ENCODE measurements around the gene TRIP13. TPM values are rescaled to one million over a fixed set of nuclear protein-coding genes. Genes with fewer than 3 reads are reported as not detected.

Gene TRIP13
- total RNA-seq, 1 experiment from 2014 or later, result 42.6 TPM

DNA sequence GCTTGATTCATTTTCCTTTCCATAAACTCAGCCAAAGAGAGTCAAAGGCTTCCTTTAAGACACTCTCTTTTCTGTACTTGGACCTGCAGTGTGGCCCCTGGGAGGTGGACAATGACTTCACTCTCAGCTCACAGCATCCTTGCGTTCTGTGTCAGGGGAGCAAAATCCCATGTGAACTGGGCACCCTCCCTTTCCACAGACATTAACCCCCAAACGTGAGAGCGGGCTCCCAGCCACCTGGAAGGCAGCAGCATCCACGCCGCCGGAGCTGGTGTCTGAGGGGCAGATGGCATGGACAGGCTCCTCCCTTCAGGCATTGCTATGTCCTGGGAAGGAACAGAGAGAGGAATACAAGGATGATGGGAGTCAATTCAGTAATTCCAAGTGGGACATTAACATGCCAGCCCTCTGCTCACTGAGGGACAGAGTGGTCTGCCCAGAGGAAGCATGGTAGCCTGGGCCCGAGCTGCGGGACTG, 39.5 kb downstream of the TRIP13 start:
- no peak for DNase-seq
- H3K23ac ChIP-seq (ENCODE audit: insufficient read length, low read depth, low read length), result no peak overlapping the region
- H3K9ac ChIP-seq (ENCODE audit: extremely low read depth, insufficient read length, low read length), result no peak overlapping the region
- no peaks in the 10 kb centered on the region for H3K9me3 ChIP-seq (ENCODE audit: control insufficient read depth, low read depth, low read length)
- Mint-ChIP-seq H3K36me3 (ENCODE audit: insufficient read depth in 1 of 3, low read depth in 3 of 3) (no peaks in the 10 kb centered on the region), H3K27me3 (ENCODE audit: low read depth) (peaks cover 58% of the 10 kb centered on the region), H3K4me3 (no peak overlapping the region), H3K27ac (no peak overlapping the region), H3K4me1 (no peaks in the 10 kb centered on the region), H3K9me3 (peaks cover 0 to 3% of the 10 kb centered on the region in 2 experiments; a peak in 3 of 5 replicates)
- no peak overlapping the region for H3K18ac ChIP-seq (ENCODE audit: insufficient read length, low read depth, low read length)
- no peak overlapping the region for H2BK5ac ChIP-seq (ENCODE audit: insufficient read length, low read length)
- H3K4me1 ChIP-seq (ENCODE audit: insufficient read depth, low read length), result no peaks in the 10 kb centered on the region
- no CpG with 5 or more reads among the region's 8 CpGs for WGBS (ENCODE audit: extremely low coverage, insufficient read length, low lambda C conversion rate)
- H2AK5ac ChIP-seq (ENCODE audit: insufficient read length, low read length), result no peak overlapping the region
- H3K27ac ChIP-seq (ENCODE audit: insufficient read length, low read depth, low read length), result no peak overlapping the region
- H2BK20ac ChIP-seq (ENCODE audit: low read depth, low read length, poor library complexity, severe bottlenecking), result no peak overlapping the region
- no peaks in the 10 kb centered on the region for H3K79me2 ChIP-seq (ENCODE audit: insufficient read depth, low read length)
- H4K5ac ChIP-seq (ENCODE audit: insufficient read length, low read depth, low read length), result no peak overlapping the region
- H4K20me1 ChIP-seq (ENCODE audit: control insufficient read depth, insufficient read depth, insufficient read length), result no peaks in the 10 kb centered on the region
- H2BK120ac ChIP-seq (ENCODE audit: low read depth, low read length, poor library complexity, severe bottlenecking), result no peak overlapping the region
- H3K27me3 ChIP-seq (ENCODE audit: insufficient read depth, low read length), result no peaks in the 10 kb centered on the region
- no peak overlapping the region for H3T11ph ChIP-seq (ENCODE audit: low read length)
- no peak overlapping the region for H3K4ac ChIP-seq (ENCODE audit: low read depth, low read length)
- H3K4me2 ChIP-seq (ENCODE audit: insufficient read depth, insufficient read length, low read length), result no peak overlapping the region
- no peak overlapping the region for H3K56ac ChIP-seq (ENCODE audit: insufficient read length, low read depth, low read length)
- H2BK12ac ChIP-seq (ENCODE audit: insufficient read length, low read depth, low read length), result no peak overlapping the region
- no peak overlapping the region; the same call in 1 of the 2 replicates for H3K14ac ChIP-seq (ENCODE audit: insufficient read depth, low read length)
- H3K23me2 ChIP-seq (ENCODE audit: insufficient read length, low read depth, low read length, poor library complexity, severe bottlenecking), result no peaks in the 10 kb centered on the region
- TF ChIP-seq, protein P1, sequence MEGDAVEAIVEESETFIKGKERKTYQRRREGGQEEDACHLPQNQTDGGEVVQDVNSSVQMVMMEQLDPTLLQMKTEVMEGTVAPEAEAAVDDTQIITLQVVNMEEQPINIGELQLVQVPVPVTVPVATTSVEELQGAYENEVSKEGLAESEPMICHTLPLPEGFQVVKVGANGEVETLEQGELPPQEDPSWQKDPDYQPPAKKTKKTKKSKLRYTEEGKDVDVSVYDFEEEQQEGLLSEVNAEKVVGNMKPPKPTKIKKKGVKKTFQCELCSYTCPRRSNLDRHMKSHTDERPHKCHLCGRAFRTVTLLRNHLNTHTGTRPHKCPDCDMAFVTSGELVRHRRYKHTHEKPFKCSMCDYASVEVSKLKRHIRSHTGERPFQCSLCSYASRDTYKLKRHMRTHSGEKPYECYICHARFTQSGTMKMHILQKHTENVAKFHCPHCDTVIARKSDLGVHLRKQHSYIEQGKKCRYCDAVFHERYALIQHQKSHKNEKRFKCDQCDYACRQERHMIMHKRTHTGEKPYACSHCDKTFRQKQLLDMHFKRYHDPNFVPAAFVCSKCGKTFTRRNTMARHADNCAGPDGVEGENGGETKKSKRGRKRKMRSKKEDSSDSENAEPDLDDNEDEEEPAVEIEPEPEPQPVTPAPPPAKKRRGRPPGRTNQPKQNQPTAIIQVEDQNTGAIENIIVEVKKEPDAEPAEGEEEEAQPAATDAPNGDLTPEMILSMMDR (conservative IDR thresholded peaks at IDR 0.05), result no peak
- no peak overlapping the region for H2BK15ac ChIP-seq (ENCODE audit: low read depth, low read length)
- H2AFZ ChIP-seq (ENCODE audit: low read length), result no peak overlapping the region
- no peak overlapping the region for H4K8ac ChIP-seq (replicated peaks; ENCODE audit: insufficient read length, low read depth, low read length)
- no peaks in the 10 kb centered on the region for H3K79me1 ChIP-seq (ENCODE audit: insufficient read depth, low read depth, low read length, poor library complexity, severe bottlenecking)
- H4K91ac ChIP-seq (ENCODE audit: insufficient read length, low read depth, low read length), result no peak overlapping the region

Data from H9 (cell line).